GM23338 (cell line): ENCODE data around the gene PKDCC.
A peak's percentile ranks its signal among the peaks of the same experiment; 100 is the strongest.

Experiments
- CREB1 ChIP-seq: fragments of 250-450 bp; sonication (Bioruptor Pico); IDR thresholded peaks from 2 replicates; pipeline ENCODE4 v1.5.0; 2020; ENCODE audit warnings: low read depth, mild to moderate bottlenecking, moderate library complexity
- CTCF ChIP-seq, 2 experiments: fragments of 200-600 bp in 1 of 2; sonication (generic) in 1 of 2; conservative IDR thresholded peaks; 2 replicates each; pipeline versions ENCODE4 v1.5.1 to v1.6.1; 2016 to 2017; ENCODE audit warnings: antibody characterized with exemption in 2 of 2, low read depth in 2 of 2, mild to moderate bottlenecking in 2 of 2, moderate library complexity in 1 of 2
- ETS1 ChIP-seq: IDR thresholded peaks from 2 replicates; pipeline ENCODE4 v1.6.1; 2016; ENCODE audit warnings: antibody characterized with exemption
- EZH2 ChIP-seq: fragments of 200-600 bp; sonication (generic); IDR thresholded peaks from one replicate; pipeline ENCODE4 v1.8.0; 2017; ENCODE audit warnings: antibody characterized with exemption, mild to moderate bottlenecking, low read depth; ENCODE audit not compliant: unreplicated experiment
- EZH2phosphoT487 ChIP-seq: fragments of 200-600 bp; sonication (generic); IDR thresholded peaks from one replicate; pipeline ENCODE4 v1.8.1; 2018; ENCODE audit warnings: antibody characterized with exemption; ENCODE audit not compliant: unreplicated experiment
- JUNB ChIP-seq: IDR thresholded peaks from one replicate; pipeline ENCODE4 v1.6.1; 2016; ENCODE audit warnings: antibody characterized with exemption; ENCODE audit not compliant: unreplicated experiment
- NANOG ChIP-seq: IDR thresholded peaks from 2 replicates; pipeline ENCODE4 v1.6.1; 2016; ENCODE audit warnings: antibody characterized with exemption, borderline replicate concordance
- POLR2AphosphoS5 ChIP-seq: IDR thresholded peaks from 2 replicates; pipeline ENCODE4 v1.6.1; 2016; ENCODE audit warnings: antibody characterized with exemption, low read depth
- REST ChIP-seq: IDR thresholded peaks from one replicate; pipeline ENCODE4 v1.6.1; 2018; ENCODE audit warnings: antibody characterized with exemption; ENCODE audit not compliant: unreplicated experiment
- STAT1 ChIP-seq: IDR thresholded peaks from one replicate; pipeline ENCODE4 v1.6.1; 2016; ENCODE audit warnings: antibody characterized with exemption; ENCODE audit not compliant: unreplicated experiment
- ZNF331 ChIP-seq: fragments of 250-450 bp; sonication (Bioruptor Pico); IDR thresholded peaks from 2 replicates; pipeline ENCODE4 v1.5.0; 2020; ENCODE audit warnings: low read depth, mild to moderate bottlenecking, moderate library complexity

DNA sequence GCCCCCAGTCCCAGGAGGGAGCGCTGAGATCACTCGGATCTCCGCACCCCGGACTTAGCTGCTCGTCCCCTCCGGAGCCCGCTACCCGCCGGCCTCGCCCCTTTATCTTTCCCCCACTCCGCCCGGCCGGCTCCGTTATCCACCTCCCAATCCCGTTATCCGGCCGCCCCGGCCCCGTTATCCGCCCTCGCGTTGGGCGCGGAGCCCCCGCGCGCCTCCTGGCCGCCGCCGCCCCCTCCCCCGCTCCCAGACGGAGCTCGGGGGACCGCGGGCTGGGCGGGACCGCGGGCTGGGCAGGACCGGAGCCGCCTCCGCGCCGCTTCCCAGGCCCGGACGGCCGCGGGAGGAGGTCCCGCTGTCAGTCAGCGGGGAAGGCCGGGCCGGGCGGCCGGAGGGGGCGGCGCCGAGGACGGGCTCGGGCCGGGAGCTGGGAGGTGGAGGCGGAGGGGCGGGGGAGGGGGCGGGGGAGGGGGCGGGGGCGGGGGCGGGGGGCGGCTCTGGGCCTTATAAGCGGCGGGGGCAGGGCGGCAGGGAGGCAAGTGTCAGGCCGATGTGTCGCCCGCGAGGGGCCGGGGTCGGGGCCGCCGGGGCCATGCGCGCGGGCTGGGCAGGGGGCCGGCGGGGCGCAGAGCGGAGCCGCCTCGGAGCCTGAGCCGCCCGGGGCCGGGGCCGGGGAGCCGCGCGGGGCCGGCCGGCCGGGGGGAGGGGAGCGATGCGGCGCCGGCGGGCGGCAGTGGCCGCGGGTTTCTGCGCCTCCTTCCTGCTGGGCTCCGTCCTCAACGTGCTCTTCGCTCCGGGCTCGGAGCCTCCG is at the start of gene PKDCC:
- TF ChIP-seq CTCF (conservative IDR thresholded peaks at IDR 0.05; ENCODE audit: low read depth in 2 of 2) = no peak
- TF ChIP-seq EZH2 = no peak
- no peak for TF ChIP-seq CREB1 (CRISPR knock-in tag)
- no peak for TF ChIP-seq EZH2phosphoT487
- TF ChIP-seq REST = no peak
- no peak for TF ChIP-seq STAT1
- no peak for TF ChIP-seq JUNB
- TF ChIP-seq POLR2AphosphoS5 = peak; percentile 32; the same call in 1 of the 2 replicates
- TF ChIP-seq ETS1 = no peak
- no peak for TF ChIP-seq ZNF331 (CRISPR knock-in tag)
- no peak for TF ChIP-seq NANOG
